ENCODE results near the gene KCNIP3.

GRCh38 chr2:95310651-95311050 lies 13.5 kb downstream of the KCNIP3 start:
- TF ChIP-seq EZH2 (IDR thresholded peaks at IDR 0.05; ENCODE audit: borderline replicate concordance, insufficient read depth, low read depth, low read length, poor library complexity, severe bottlenecking) (no peak), CTCF (IDR thresholded peaks at IDR 0.05) (no peak)

Data from B cell (primary cell).